HG03139 (cell line): ENCODE measurements around the gene AGMAT.
A peak's percentile ranks its signal among the peaks of the same experiment; 100 is the strongest.

Experiments used
- ATAC-seq: cut with Tn5 transposase; IDR thresholded peaks from one replicate; pipeline ENCODE4 v1.9.1; 2021; ENCODE audit not compliant: unreplicated experiment

AGMAT gene

DNA sequence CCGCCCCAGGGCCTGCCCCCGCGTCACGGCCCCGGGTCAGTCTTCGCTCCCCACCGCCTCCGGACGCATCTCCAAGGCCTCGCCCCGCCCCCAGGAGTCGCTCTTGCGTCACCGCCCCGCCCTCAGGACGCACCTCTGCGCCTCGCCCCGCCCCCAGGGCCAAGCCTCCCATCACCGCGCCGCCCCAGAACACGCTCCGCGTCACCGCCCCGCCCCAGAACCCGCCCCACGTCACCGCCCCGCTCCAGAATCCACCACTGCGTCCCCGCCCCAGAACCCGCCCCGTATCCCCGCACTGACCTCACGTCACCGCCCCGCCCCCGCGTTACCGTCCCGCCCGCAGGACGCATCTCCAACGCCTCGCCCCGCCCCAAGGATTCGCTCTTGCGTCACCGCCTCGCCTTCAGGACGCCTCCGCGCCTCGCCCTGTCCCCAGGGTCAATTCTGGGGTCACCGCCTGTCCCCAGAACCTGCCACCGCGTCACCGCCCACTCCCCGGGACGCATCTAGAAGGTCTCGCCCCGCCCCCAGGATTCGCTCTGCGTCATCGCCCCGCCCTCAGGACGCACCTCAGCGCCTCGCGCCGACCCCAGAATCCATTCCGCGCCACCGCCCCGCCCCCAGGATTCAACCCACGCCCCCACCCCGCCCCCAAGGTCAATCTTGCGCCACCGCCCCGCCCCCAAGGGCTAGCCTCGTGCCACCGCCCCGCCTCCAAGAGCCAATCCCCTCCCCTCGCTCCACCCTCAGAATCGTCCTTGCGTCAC lies 60.4 kb downstream of the AGMAT start:
- ATAC-seq = peak; percentile 37

DNA sequence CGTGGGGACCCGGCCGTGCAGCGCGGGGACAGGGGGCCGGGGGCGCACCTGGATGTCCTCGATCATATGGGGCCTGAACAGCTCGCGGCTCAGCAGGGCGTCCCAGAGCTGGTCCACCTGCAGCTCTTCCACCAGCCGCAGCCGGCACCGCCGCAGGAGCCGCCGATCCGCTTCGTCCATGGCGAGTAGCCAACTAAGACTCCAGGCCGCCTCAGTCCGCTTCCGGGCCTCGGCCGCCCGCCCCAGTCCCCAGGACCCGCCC lies 60.9 kb downstream of the AGMAT start, which contains the start of gene CASP9:
Gene CASP9, minus strand, starts transcription at position 195 of the 262 bp plus-strand sequence. Its CDS starts 15 bp downstream, at position 180.
- no peak for ATAC-seq

- ATAC-seq = no peak
These were observed 61.5 kb downstream of the AGMAT start for GRCh38 chr1:15523104-15524020.

DNA sequence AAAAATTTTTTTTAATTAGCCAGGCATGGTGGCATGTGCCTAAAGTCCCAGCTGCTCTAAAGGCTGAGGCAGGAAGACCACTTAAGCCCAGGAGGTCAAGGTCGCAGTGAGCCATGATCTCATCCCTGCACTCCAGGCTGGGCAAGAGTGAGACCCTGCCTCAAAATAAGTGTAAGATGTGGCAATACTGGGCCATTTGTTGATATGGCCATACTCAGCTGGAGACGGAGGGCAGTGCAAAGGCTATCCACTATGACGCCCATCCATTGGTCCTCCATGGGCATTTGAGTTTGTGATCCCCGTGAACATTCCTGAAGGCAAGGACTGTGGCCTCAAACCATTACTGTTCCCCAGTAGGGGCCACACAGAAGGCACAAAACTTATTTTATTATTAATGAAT lies 62.3 kb downstream of the AGMAT start:
- no peak for ATAC-seq
